SK-N-SH (cell line): Measurements from ENCODE around the gene RBMS1.

Experiments
- CTCF ChIP-seq: fragments of 200-600 bp; sonication (generic); IDR thresholded peaks from 2 replicates; pipeline ENCODE4 v1.6.1; 2017; ENCODE audit warnings: antibody characterized with exemption, mild to moderate bottlenecking, moderate library complexity
- ELF1 ChIP-seq: IDR thresholded peaks from 2 replicates; pipeline ENCODE4 v1.4.0; 2012
- FOXM1 ChIP-seq: IDR thresholded peaks from 2 replicates; pipeline ENCODE4 v1.4.0; 2012; ENCODE audit warnings: low read depth, mild to moderate bottlenecking
- GATA2 ChIP-seq: sonication (generic); formaldehyde crosslinking; IDR thresholded peaks from 2 replicates; pipeline ENCODE4 v1.5.0; 2020; ENCODE audit warnings: mild to moderate bottlenecking, missing genetic modification reagents
- MAX ChIP-seq: IDR thresholded peaks from 2 replicates; pipeline ENCODE4 v1.4.0; 2012; ENCODE audit warnings: low read depth
- MXI1 ChIP-seq: IDR thresholded peaks from 2 replicates; pipeline ENCODE4 v1.6.1; 2012; ENCODE audit warnings: mild to moderate bottlenecking, low read depth, low read length, improper control_type of control experiment
- NRF1 ChIP-seq: IDR thresholded peaks from 2 replicates; pipeline ENCODE4 v1.6.1; 2012; ENCODE audit warnings: low read depth, mild to moderate bottlenecking, low read length
- RCOR1 ChIP-seq: fragments of 150-350 bp; IDR thresholded peaks from 2 replicates; pipeline ENCODE4 v1.6.1; 2017; ENCODE audit warnings: antibody characterized with exemption, low read length
- RFX5 ChIP-seq: IDR thresholded peaks from 2 replicates; pipeline ENCODE4 v1.6.1; 2012; ENCODE audit warnings: mild to moderate bottlenecking, improper control_type of control experiment, low read length
- TAF1 ChIP-seq: IDR thresholded peaks from 2 replicates; pipeline ENCODE4 v1.6.1; 2012; ENCODE audit warnings: low read depth, mild to moderate bottlenecking, low read length, moderate library complexity, borderline replicate concordance
- YY1 ChIP-seq: IDR thresholded peaks from 2 replicates; pipeline ENCODE4 v1.4.0; 2012; ENCODE audit warnings: low read depth, mild to moderate bottlenecking
- TF ChIP-seq, protein P1 (sequence below): IDR thresholded peaks from 2 replicates; pipeline ENCODE4 v1.6.1; 2012; ENCODE audit warnings: mild to moderate bottlenecking, low read depth, low read length, moderate library complexity

DNA sequence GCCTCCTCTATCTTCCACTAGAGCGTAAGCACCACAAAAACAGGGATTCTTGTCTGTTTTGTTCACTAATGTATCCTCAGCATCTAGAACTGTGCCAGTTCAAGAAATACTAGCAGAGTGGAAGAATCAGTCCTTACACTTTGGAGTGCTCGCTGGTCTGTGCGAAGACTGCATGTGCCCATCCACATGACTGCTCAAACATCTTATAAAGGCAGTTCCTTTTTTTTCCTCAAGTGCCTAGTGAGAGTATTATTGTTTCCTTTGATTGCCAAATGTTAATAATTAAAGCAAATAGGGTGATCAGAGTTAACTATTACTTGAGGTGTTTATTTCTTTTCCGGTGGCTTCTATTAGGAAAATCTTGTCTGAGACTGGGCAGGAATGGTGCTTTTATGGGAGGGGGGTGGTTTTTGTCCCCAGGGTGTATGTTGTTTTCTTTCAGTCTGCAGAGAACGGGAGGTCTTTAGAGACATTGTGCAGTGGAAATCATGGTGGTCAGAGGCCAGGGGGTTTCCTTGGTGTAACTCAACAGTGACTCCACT, 247.9 kb downstream of the RBMS1 start:
- TF ChIP-seq CTCF = no peak
- no peak for TF ChIP-seq RCOR1
- no peak for TF ChIP-seq NRF1
- TF ChIP-seq, protein P1, sequence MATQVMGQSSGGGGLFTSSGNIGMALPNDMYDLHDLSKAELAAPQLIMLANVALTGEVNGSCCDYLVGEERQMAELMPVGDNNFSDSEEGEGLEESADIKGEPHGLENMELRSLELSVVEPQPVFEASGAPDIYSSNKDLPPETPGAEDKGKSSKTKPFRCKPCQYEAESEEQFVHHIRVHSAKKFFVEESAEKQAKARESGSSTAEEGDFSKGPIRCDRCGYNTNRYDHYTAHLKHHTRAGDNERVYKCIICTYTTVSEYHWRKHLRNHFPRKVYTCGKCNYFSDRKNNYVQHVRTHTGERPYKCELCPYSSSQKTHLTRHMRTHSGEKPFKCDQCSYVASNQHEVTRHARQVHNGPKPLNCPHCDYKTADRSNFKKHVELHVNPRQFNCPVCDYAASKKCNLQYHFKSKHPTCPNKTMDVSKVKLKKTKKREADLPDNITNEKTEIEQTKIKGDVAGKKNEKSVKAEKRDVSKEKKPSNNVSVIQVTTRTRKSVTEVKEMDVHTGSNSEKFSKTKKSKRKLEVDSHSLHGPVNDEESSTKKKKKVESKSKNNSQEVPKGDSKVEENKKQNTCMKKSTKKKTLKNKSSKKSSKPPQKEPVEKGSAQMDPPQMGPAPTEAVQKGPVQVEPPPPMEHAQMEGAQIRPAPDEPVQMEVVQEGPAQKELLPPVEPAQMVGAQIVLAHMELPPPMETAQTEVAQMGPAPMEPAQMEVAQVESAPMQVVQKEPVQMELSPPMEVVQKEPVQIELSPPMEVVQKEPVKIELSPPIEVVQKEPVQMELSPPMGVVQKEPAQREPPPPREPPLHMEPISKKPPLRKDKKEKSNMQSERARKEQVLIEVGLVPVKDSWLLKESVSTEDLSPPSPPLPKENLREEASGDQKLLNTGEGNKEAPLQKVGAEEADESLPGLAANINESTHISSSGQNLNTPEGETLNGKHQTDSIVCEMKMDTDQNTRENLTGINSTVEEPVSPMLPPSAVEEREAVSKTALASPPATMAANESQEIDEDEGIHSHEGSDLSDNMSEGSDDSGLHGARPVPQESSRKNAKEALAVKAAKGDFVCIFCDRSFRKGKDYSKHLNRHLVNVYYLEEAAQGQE = no peak
- TF ChIP-seq RFX5 = no peak
- no peak for TF ChIP-seq FOXM1
- no peak for TF ChIP-seq ELF1
- no peak for TF ChIP-seq MXI1
- no peak for TF ChIP-seq YY1
- no peak for TF ChIP-seq MAX
- TF ChIP-seq GATA2 (CRISPR knock-in tag) = no peak
- TF ChIP-seq TAF1 = no peak
